Endothelial cell of umbilical vein (primary cell): ENCODE results near the gene INTS11. TPM values are rescaled to one million over a fixed set of nuclear protein-coding genes. Genes with fewer than 3 reads are reported as not detected.

Source experiments
- BruUV-seq: library from RNA; stranded (reverse); fragments of 400-500 nt; replicated peaks from 2 replicates; lab custom pipeline; 2021; lab: Mats Ljungman, UMichigan
- CTCF ChIA-PET: fragments of 300-600, 350-600 bp; sonication (Branson Sonifier 250); formaldehyde crosslinking; loops from one replicate; lab custom pipeline; 2021; ENCODE audit warnings: antibody characterized with exemption, inconsistent platforms; lab: Charles Lee
- POLR2A ChIA-PET: fragments of 300-600, 350-600 bp; sonication (Branson Sonifier 250); formaldehyde crosslinking; loops from one replicate; lab custom pipeline; 2021; ENCODE audit warnings: antibody characterized with exemption, inconsistent platforms; lab: Charles Lee
- DNase-seq: peaks from one replicate; pipeline ENCODE4 v3.0.0-alpha.2; 2011; ENCODE audit warnings: low read depth, low spot score
- FAIRE-seq: peaks from 2 replicates; lab custom pipeline; 2011; peaks lifted over from hg19 to GRCh38; lab: Jason Lieb, UNC
- H2AFZ ChIP-seq: 2 replicates; pipeline ENCODE4 v1.6.0; 2012; ENCODE audit warnings: low read depth, low read length, control low read depth, inconsistent platforms
- H3K27ac ChIP-seq: 2 replicates; pipeline ENCODE4 v1.5.1; 2011; ENCODE audit warnings: low read depth, mild to moderate bottlenecking, control low read depth, low read length, moderate library complexity; ENCODE audit not compliant: insufficient read depth
- H3K27me3 ChIP-seq, 2 experiments: 2 replicates each; pipeline versions ENCODE4 v1.6.0 to v1.6.1; 2011; ENCODE audit warnings: low read length in 2 of 2, mixed read lengths in 1 of 2; ENCODE audit not compliant: control insufficient read depth in 2 of 2, insufficient read depth in 2 of 2
- H3K36me3 ChIP-seq, 2 experiments: 2 replicates in 1 of 2; 3 replicates in 1 of 2; pipeline ENCODE4 v1.5.1; 2011; ENCODE audit warnings: low read length in 2 of 2, mild to moderate bottlenecking in 1 of 2, moderate library complexity in 1 of 2; ENCODE audit not compliant: control insufficient read depth in 2 of 2, insufficient read depth in 2 of 2; ENCODE audit errors: extremely low read depth in 1 of 2
- H3K4me1 ChIP-seq: 3 replicates; pipeline ENCODE4 v1.5.1; 2011; ENCODE audit warnings: mild to moderate bottlenecking, low read length; ENCODE audit not compliant: control insufficient read depth, insufficient read depth; ENCODE audit errors: extremely low read depth
- H3K4me2 ChIP-seq: 2 replicates; pipeline ENCODE4 v1.6.1; 2011; ENCODE audit warnings: low read length, control low read depth, mixed read lengths; ENCODE audit not compliant: insufficient read depth
- H3K4me3 ChIP-seq, 3 experiments: fragments of 200-600 bp in 1 of 3; sonication (generic), shearing (Covaris generic) in 1 of 3; replicated peaks in 1 of 3; 2 replicates each; pipeline ENCODE4 v1.5.1; 2011 to 2016; ENCODE audit warnings: control low read depth in 3 of 3, low read length in 3 of 3, mild to moderate bottlenecking in 2 of 3, inconsistent platforms in 1 of 3, low read depth in 1 of 3, moderate library complexity in 1 of 3; ENCODE audit not compliant: insufficient read depth in 1 of 3
- H3K79me2 ChIP-seq: 2 replicates; pipeline ENCODE4 v1.6.0; 2012; ENCODE audit warnings: low read length, inconsistent platforms; ENCODE audit not compliant: control insufficient read depth, insufficient read depth
- H3K9ac ChIP-seq: replicated peaks from 2 replicates; pipeline ENCODE3; 2011; ENCODE audit warnings: low read length, control low read depth; ENCODE audit not compliant: insufficient read depth; ENCODE audit errors: extremely low read depth
- H3K9me1 ChIP-seq: replicated peaks from 3 replicates; pipeline ENCODE4 v1.6.0; 2011; ENCODE audit warnings: mild to moderate bottlenecking, low read length; ENCODE audit not compliant: control insufficient read depth, insufficient read depth; ENCODE audit errors: extremely low read depth
- H3K9me3 ChIP-seq: replicated peaks from 2 replicates; pipeline ENCODE4 v1.5.1; 2012; ENCODE audit warnings: low read length, inconsistent platforms; ENCODE audit not compliant: control insufficient read depth, insufficient read depth
- H4K20me1 ChIP-seq: replicated peaks from 2 replicates; pipeline ENCODE3; 2011; ENCODE audit warnings: mild to moderate bottlenecking, low read length; ENCODE audit not compliant: control insufficient read depth, insufficient read depth; ENCODE audit errors: extremely low read depth
- CTCF ChIP-seq, 2 donors: IDR thresholded peaks; 1 replicate in 1 of 2; 2 replicates in 1 of 2; pipeline ENCODE4 v1.5.1; 2011; ENCODE audit warnings: low read length in 2 of 2, mild to moderate bottlenecking in 2 of 2, moderate library complexity in 2 of 2, control low read depth in 1 of 2, inconsistent platforms in 1 of 2, low read depth in 1 of 2; ENCODE audit not compliant: insufficient read depth in 1 of 2; ENCODE audit errors: extremely low read depth in 1 of 2
- EZH2 ChIP-seq: IDR thresholded peaks from 2 replicates; pipeline ENCODE4 v1.6.1; 2012; ENCODE audit warnings: borderline replicate concordance, low read depth, mild to moderate bottlenecking, moderate library complexity, low read length, inconsistent platforms; ENCODE audit not compliant: severe bottlenecking
- FOS ChIP-seq: IDR thresholded peaks from 2 replicates; pipeline ENCODE4 v1.6.1; 2011; ENCODE audit warnings: mild to moderate bottlenecking, low read length, moderate library complexity, borderline replicate concordance; ENCODE audit not compliant: insufficient read depth
- GATA2 ChIP-seq: IDR thresholded peaks from 2 replicates; pipeline ENCODE4 v1.7.0; 2011; ENCODE audit warnings: low read depth, mild to moderate bottlenecking, moderate library complexity, mixed read lengths, low read length; ENCODE audit not compliant: insufficient read length, insufficient read depth
- JUN ChIP-seq: IDR thresholded peaks from 2 replicates; pipeline ENCODE4 v1.6.1; 2011; ENCODE audit warnings: borderline replicate concordance, low read depth; ENCODE audit not compliant: insufficient read length, insufficient read depth
- MAX ChIP-seq: IDR thresholded peaks from 2 replicates; pipeline ENCODE4 v1.6.1; 2011; ENCODE audit not compliant: insufficient read depth, insufficient read length
- MYC ChIP-seq: IDR thresholded peaks from one replicate; pipeline ENCODE4 v1.6.1; 2011; ENCODE audit warnings: mild to moderate bottlenecking, low read depth, low read length
- POLR2A ChIP-seq: IDR thresholded peaks from 2 replicates; pipeline ENCODE4 v1.6.1; 2012; ENCODE audit warnings: low read depth, mild to moderate bottlenecking, control low read depth, low read length
- POLR2AphosphoS5 ChIP-seq: IDR thresholded peaks from 2 replicates; pipeline ENCODE4 v1.6.1; 2012; ENCODE audit warnings: low read depth, mild to moderate bottlenecking, control low read depth, low read length, moderate library complexity; ENCODE audit not compliant: insufficient read depth
- dilution Hi-C: fragments of 300-500 bp; cut with MboI; formaldehyde crosslinking; loops from one replicate; pipeline ENCODE4 v1.15.0; 2019; ENCODE audit warnings: low sequenced_read_pairs; ENCODE audit not compliant: extremely low pct_ligation_motif_present
- intact Hi-C: fragments of 100-400 bp; cut with micrococcal nuclease; formaldehyde crosslinking; loops from one replicate; pipeline ENCODE4 v1.10.0; 2022
- polyA plus RNA-seq, 4 experiments: library from polyadenylated mRNA; depleted of rRNA in 3 of 4; stranded (reverse) in 3 of 4; unstranded in 1 of 4; fragments of >200 nt; gene quantifications; 2 replicates each; pipeline versions ENCODE4 v1.2.1 to v1.2.3, GENCODE V29; 2011 to 2012; ENCODE audit warnings: missing spikeins in 1 of 4
- total RNA-seq: library from RNA; stranded (reverse); gene quantifications from 2 replicates; pipeline ENCODE4 v1.2.3, GENCODE V29; 2021

INTS11 gene
- total and polyA plus RNA-seq, 2 donors (not counting 3 experiments of a cell fraction or from before 2014, with no cell fraction given) = 132 to 222 TPM

- TF ChIP-seq POLR2AphosphoS5 (no peak), CTCF (IDR thresholded peaks at IDR 0.05; ENCODE audit: extremely low read depth in 1 of 2, insufficient read depth in 1 of 2, low read depth in 1 of 2, low read length in 2 of 2) (no peak), EZH2 (no peak), POLR2A (no peak), MYC (no peak), FOS (no peak), MAX (no peak), JUN (no peak), GATA2 (no peak)
- intact Hi-C loops = no loop called here
- Histone ChIP-seq H3K36me3 (no peaks in the 10 kb centered on the region), H3K79me2 (no peaks in the 10 kb centered on the region), H2AFZ (no peak overlapping the region), H3K9ac (no peak overlapping the region), H4K20me1 (no peaks in the 10 kb centered on the region), H3K9me3 (no peaks in the 10 kb centered on the region), H3K27me3 (no peaks in the 10 kb centered on the region), H3K9me1 (no peaks in the 10 kb centered on the region), H3K4me2 (no peak overlapping the region), H3K4me1 (peaks cover 10% of the 10 kb centered on the region), H3K4me3 (no peak overlapping the region), H3K27ac (no peak overlapping the region)
- ChIA-PET CTCF (interaction anchor here (1.9 kb wide), 1 partner anchor 181 kb away, joined by 4 read pairs; no protein-coding TSS in a partner anchor), POLR2A (no interaction called here)
- DNase-seq (no peak), FAIRE-seq (no peak)
- dilution Hi-C loops = no loop called here
- no TSS peak for BruUV-seq
These were observed 20.7 kb downstream of the INTS11 start for GRCh38 chr1:1303736-1304135.
